HK-2 (cell line): Measurements from ENCODE around the gene VASP.
A peak's percentile ranks its signal among the peaks of the same experiment; 100 is the strongest.

ENCODE experiments used
- DNase-seq: peaks from one replicate; pipeline ENCODE4 v3.0.0-alpha.2; 2018; ENCODE audit not compliant: unreplicated experiment

VASP gene

DNA sequence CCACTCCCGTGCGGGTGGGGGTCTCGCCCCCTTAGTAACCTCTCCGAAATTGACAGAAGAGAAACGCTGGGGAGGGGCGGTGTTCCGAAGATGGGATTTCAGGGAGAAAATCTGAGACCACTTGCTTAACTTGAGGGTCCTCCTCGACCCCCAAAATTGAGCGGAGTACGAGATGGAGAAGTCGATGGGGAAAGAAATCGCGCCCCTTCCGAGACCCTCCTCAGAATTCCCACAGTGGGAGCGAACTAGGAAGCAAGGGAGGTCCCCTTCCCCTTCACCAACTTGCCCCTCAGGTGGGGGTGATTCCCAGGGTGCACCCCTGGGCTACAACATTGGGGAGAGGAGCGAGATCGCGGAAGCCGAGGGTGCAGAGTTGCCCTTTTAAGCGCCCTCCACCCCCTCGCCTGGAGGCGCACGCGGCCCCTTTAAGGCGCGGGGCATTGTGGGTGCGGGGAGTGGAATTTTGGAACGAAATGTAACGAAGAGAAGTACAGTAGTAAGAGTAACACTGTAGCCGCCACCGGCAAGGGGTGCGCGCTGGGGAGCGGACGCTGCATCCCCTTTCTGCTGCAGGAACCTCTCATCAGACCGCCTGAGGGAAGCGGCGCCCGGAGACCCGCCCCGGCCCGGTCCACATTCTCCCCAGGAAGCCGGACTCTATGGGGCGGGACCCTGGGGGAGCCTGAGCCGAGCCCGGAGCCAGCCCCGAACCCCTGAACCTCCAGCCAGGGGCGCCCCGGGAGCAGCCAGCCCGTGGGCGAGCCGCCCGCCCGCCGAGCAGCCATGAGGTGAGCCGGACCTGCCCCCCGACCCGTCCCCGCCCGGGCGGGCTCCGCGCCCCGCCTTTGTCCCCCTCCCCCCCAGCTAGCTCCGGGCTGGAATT, at the start of gene VASP:
Gene VASP, plus strand, starts transcription at position 491 of the 883 bp plus-strand sequence. Its CDS starts 293 bp downstream, at position 784.
- peak; percentile 85 for DNase-seq

DNA sequence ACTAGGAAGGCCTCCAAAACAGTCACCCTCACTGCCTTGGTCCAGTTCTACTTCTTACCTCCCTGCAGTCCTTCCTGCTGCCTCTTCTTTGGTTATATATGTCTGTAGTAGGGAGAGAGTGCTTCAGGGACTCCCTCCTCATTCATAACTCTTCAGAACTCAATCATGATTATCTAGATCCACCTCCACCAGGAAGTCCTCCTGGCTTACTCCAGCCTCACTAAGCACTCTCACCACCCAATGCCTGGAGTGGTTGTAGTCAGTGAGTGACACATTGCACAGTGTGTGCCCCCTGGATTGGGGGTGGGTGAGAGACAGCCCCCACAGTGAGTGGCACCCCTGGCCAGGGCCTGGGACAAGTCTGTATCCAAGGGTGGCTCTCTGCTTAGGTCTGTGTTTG, 49.5 kb upstream of the VASP start:
- no peak for DNase-seq

GRCh38 chr19:45460807-45461347, 46.4 kb upstream of the VASP start:
- no peak for DNase-seq

DNA sequence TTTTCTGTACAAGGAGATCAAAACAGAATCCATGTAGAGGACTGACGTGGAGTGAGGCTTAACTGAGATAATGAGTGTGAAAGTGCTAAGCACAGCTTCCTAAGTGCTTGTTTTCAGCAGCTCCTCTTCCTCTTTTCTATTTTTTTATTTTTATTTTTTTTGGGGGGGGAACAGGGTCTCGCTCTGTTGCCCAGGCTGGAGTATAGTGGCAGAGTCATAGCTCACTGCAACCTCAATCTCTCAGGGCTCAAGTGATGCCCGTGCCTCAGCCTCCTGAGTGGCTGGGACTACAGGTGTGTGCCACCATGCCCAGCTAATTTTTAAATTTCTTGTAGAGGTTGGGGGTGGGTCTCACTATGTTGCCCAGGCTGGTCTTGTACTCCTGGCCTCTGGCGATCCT, 45.1 kb upstream of the VASP start:
- DNase-seq = no peak

- no peak for DNase-seq
Observed at GRCh38 chr19:45463241-45463640, 44.0 kb upstream of the VASP start.

GRCh38 chr19:45464274-45464673, 43.0 kb upstream of the VASP start:
- DNase-seq = no peak

GRCh38 chr19:45464852-45465441, 42.3 kb upstream of the VASP start:
- no peak for DNase-seq

DNA sequence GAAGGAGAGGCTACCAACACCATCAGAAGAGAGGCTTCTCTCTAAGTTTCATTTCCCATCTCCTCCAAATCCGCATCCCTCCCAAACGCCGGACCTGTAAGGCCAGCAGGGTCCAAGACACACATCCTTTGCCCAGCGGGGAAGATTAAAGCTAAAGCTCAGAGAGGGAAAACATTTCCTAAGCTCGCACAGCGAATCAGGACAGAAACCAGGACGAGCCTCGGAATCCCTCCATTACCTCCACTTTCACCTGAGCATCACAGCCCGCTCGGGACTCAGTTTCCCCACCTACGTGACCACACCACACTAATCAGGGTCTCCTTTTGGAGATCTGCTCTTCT, 40.2 kb upstream of the VASP start:
- no peak for DNase-seq

DNA sequence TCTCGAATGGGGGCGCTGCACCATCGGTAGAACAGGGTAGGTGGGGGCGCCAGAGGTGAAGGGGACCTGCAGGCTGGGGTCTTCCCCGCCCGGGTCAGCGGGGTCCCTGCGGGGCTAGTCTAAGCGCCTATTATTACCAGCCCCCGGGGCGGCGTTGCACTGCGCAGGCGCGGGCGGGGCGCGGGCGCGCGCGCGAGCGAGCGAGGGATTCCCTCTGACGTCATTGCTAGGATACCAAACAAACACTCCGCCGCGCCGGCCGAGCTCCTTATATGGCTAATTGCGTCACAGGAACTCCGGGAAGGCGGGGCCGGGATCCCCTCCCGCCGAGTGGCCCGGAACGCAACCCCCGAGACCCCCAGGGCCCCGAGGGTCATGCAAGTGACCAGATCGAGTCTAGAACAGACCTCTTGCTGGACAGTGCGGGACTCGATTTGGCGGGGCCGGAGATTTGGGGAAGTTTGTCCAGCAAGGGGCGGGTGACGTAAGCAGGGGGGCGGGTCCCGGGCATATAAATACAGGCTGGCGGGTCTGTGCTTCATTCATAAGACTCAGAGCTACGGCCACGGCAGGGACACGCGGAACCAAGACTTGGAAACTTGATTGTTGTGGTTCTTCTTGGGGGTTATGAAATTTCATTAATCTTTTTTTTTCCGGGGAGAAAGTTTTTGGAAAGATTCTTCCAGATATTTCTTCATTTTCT, 39.7 kb upstream of the VASP start, which contains the start of gene FOSB:
Gene FOSB, plus strand, starts transcription at position 541 of the 703 bp plus-strand sequence. CDS start 591 bp downstream, outside the sequence.
- peak; percentile 94 for DNase-seq

DNA sequence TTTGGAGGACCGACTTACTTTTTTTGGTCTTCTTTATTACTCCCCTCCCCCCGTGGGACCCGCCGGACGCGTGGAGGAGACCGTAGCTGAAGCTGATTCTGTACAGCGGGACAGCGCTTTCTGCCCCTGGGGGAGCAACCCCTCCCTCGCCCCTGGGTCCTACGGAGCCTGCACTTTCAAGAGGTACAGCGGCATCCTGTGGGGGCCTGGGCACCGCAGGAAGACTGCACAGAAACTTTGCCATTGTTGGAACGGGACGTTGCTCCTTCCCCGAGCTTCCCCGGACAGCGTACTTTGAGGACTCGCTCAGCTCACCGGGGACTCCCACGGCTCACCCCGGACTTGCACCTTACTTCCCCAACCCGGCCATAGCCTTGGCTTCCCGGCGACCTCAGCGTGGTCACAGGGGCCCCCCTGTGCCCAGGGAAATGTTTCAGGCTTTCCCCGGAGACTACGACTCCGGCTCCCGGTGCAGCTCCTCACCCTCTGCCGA, 39.1 kb upstream of the VASP start:
- DNase-seq = peak; percentile 48

DNA sequence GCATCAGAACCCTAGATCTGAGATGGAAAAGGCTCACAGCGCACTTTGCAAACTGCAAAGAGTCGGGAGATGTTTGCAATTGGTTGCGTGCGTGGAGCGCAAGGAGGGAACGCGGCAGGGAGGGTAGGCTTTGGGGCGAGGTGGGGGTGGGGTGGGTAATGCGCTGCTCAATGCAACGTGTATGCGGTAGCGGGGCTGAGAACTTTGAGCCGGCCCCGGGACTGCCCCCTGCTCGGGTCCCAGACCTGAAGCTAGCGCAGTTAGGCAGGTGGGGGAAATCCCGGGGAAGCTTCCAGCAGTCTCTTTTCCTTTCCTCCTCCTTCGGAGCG, 38.5 kb upstream of the VASP start:
- DNase-seq = no peak

GRCh38 chr19:45469132-45469944, 37.9 kb upstream of the VASP start:
- peak; percentile 91 for DNase-seq

- DNase-seq = peak; percentile 89
Observed at GRCh38 chr19:45469945-45470761, 37.1 kb upstream of the VASP start.

DNA sequence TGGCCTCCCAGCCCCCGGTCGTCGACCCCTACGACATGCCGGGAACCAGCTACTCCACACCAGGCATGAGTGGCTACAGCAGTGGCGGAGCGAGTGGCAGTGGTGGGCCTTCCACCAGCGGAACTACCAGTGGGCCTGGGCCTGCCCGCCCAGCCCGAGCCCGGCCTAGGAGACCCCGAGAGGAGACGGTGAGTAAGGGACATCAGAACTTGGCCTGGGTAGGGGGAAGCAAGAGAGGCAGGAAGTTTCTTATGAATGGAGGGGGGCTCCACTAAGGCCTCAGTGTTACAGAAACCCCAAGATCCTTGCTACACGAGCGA, 36.6 kb upstream of the VASP start:
- no peak for DNase-seq

- DNase-seq = no peak
Observed at GRCh38 chr19:45471111-45471930, 36.0 kb upstream of the VASP start.

DNA sequence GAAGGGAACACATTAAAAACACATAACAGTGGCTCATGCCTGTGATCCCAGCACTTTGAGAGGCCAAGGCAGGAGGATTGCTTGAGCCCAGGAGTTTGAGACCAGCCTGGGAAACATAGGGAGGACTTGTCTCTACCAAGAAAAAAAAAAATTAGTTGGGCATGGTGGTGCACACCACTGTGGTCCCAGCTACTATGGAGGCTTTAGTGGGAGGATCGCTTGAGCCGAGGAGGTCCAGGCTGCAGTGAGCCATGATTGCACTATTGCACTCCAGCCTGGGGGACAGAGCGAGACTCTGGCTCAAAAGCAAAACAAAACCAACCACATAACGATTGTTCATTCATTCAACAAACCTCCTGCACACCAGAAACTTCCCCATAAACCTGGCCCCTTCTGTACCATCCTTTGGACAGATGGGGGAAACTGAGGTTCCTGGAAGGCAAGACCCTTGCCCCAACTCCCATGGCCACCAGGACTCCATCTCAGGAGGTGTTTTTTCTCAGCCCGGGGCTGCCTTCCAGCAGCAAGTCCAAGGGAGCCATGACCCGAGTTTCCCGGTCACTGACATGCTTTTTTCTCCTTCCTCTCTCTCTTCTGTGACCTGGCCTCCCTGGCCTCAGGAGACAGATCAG, 35.2 kb upstream of the VASP start:
- DNase-seq = no peak

- no peak for DNase-seq
Observed at GRCh38 chr19:45472563-45473366, 34.5 kb upstream of the VASP start.

GRCh38 chr19:45473367-45473681, 34.0 kb upstream of the VASP start:
- no peak for DNase-seq
